Lower leg skin (tissue), 3 donors: ENCODE results near the gene CPD.

ENCODE experiments used
- POLR2A ChIP-seq, 2 donors: fragments of 450-650 bp; IDR thresholded peaks; one replicate each; pipeline ENCODE4 v1.6.1; 2016 to 2017; ENCODE audit warnings: antibody characterized with exemption in 2 of 2, mild to moderate bottlenecking in 1 of 2, moderate library complexity in 1 of 2
- TF ChIP-seq, protein P1 (sequence below), 3 donors: fragments of 450-650 bp; IDR thresholded peaks; one replicate each; pipeline ENCODE4 v1.5.1; 2016; ENCODE audit warnings: antibody characterized with exemption in 3 of 3, mild to moderate bottlenecking in 3 of 3, moderate library complexity in 2 of 3

DNA sequence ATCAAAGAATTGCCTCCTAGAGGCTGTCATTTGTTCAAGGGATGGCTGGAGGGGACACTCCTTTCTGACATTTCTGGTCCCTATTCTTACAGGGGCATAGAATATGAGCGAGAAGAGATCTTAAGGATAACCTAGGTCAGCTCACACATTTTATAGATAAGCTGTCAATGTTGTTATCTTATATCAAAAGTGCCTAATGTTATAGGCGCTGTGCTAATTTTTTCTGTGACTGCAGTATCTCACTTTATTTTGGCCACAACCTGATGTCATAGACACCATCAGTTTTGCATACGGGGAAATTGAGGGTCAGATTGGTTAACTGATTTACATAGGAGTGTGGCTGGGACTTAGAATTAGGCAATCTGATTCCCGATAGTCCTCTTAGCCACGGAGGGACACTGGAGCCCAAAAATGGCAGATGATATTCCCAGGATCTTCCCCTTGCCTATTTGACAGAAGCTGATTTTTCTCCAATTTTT lies 1.2 kb downstream of the CPD start:
- TF ChIP-seq, protein P1, sequence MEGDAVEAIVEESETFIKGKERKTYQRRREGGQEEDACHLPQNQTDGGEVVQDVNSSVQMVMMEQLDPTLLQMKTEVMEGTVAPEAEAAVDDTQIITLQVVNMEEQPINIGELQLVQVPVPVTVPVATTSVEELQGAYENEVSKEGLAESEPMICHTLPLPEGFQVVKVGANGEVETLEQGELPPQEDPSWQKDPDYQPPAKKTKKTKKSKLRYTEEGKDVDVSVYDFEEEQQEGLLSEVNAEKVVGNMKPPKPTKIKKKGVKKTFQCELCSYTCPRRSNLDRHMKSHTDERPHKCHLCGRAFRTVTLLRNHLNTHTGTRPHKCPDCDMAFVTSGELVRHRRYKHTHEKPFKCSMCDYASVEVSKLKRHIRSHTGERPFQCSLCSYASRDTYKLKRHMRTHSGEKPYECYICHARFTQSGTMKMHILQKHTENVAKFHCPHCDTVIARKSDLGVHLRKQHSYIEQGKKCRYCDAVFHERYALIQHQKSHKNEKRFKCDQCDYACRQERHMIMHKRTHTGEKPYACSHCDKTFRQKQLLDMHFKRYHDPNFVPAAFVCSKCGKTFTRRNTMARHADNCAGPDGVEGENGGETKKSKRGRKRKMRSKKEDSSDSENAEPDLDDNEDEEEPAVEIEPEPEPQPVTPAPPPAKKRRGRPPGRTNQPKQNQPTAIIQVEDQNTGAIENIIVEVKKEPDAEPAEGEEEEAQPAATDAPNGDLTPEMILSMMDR (IDR thresholded peaks at IDR 0.05): no peak
- no peak for TF ChIP-seq POLR2A (IDR thresholded peaks at IDR 0.05)
